ENCODE measurements around the gene INPP5D.
"Not testable (repeated sequence)": the region's sequence is repeated elsewhere in the genome, so short reads cannot be mapped to it uniquely, and the experiment has no call there.

The INPP5D gene

GRCh38 chr2:233049194-233049761 lies 10.9 kb upstream of the INPP5D start:
- no peak overlapping the region for H3K27ac ChIP-seq (ENCODE audit: low read depth, low read length)
- H3K4me3 ChIP-seq (ENCODE audit: low read length): no peak overlapping the region
- no peaks in the 10 kb centered on the region for H3K79me2 ChIP-seq (ENCODE audit: control insufficient read depth, low read length)
- peaks cover 9% of the 10 kb centered on the region for H3K27me3 ChIP-seq (ENCODE audit: control insufficient read depth, low read length)
- no peaks in the 10 kb centered on the region for H3K9me2 ChIP-seq (replicated peaks; ENCODE audit: control insufficient read depth, low read length)
- H3F3A ChIP-seq (ENCODE audit: control insufficient read depth, insufficient read depth): no peaks in the 10 kb centered on the region
- H3K36me3 ChIP-seq (ENCODE audit: control insufficient read depth, low read length): no peaks in the 10 kb centered on the region
- H4K20me1 ChIP-seq (ENCODE audit: control insufficient read depth, insufficient read depth, low read depth, low read length): no peaks in the 10 kb centered on the region
- H3K9me3 ChIP-seq (ENCODE audit: control insufficient read depth, insufficient read depth, low read length): no peaks in the 10 kb centered on the region
- peaks cover 6% of the 10 kb centered on the region; the same call in 1 of the 2 replicates for H3K4me1 ChIP-seq (ENCODE audit: control insufficient read depth, low read length)
- no peak overlapping the region for H3K4me2 ChIP-seq (ENCODE audit: low read length)
- TF ChIP-seq CTCF (IDR thresholded peaks at IDR 0.05; ENCODE audit: low read depth, low read length, poor library complexity, severe bottlenecking) (no peak), EZH2phosphoT487 (IDR thresholded peaks at IDR 0.05; ENCODE audit: borderline replicate concordance, low read length) (no peak)

DNA sequence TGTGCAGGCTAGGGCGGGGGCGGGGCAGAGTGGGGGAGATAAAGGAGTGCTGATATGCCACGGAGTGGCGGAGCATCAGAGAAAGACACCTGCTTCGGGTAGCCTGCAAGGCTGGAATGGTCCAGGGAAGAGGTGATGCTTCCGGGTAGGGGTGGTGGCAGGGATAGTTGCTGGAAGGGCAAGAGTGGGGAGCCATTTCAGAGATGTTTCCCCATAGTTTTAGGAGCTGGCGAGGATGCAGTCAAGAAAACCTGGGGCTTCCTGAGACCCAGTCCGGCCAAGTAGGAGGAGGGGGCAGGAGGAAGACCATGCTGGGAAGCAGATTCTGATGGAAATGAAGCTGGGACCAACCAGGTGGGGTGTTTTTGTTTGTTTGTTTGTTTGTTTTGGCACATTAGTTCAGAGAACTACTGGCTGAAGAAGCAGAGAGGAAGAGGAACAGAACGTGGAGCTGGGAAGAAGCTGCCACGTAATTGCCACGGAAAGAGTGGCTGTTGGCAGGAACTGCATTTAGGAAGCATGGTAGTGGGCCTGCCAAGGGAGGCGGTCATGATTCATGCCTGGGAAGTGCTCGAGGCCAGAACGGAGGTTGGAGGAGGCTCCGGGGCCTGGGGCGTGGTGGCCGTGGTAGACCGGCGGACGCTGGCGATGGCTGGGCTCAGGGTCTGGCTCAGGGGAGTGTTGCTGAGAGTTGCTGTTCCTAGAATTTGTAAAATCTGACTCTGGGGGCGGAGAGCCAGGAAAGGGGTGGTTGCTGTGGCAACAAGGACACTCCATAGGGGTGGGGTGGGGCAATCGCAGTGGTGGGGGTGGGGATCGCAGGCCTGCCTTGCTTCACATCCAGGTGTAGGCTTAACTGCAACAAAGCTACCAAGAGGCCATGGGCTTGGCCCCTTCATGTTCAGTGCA lies 8.6 kb upstream of the INPP5D start:
- Histone ChIP-seq H3F3A (ENCODE audit: control insufficient read depth, insufficient read depth) (no peaks in the 10 kb centered on the region), H3K9me3 (ENCODE audit: control insufficient read depth, insufficient read depth, low read length) (no peaks in the 10 kb centered on the region), H3K4me3 (ENCODE audit: low read length) (no peak overlapping the region), H3K36me3 (ENCODE audit: control insufficient read depth, low read length) (no peaks in the 10 kb centered on the region), H4K20me1 (ENCODE audit: control insufficient read depth, insufficient read depth, low read depth, low read length) (no peaks in the 10 kb centered on the region), H3K27ac (ENCODE audit: low read depth, low read length) (no peak overlapping the region), H3K4me2 (ENCODE audit: low read length) (no peak overlapping the region), H3K27me3 (ENCODE audit: control insufficient read depth, low read length) (peaks cover 12% of the 10 kb centered on the region), H3K4me1 (ENCODE audit: control insufficient read depth, low read length) (peaks cover 6% of the 10 kb centered on the region; the same call in 1 of the 2 replicates), H3K9me2 (replicated peaks; ENCODE audit: control insufficient read depth, low read length) (no peaks in the 10 kb centered on the region), H3K79me2 (ENCODE audit: control insufficient read depth, low read length) (no peaks in the 10 kb centered on the region)
- TF ChIP-seq EZH2phosphoT487 (IDR thresholded peaks at IDR 0.05; ENCODE audit: borderline replicate concordance, low read length) (no peak), CTCF (IDR thresholded peaks at IDR 0.05; ENCODE audit: low read depth, low read length, poor library complexity, severe bottlenecking) (no peak)

DNA sequence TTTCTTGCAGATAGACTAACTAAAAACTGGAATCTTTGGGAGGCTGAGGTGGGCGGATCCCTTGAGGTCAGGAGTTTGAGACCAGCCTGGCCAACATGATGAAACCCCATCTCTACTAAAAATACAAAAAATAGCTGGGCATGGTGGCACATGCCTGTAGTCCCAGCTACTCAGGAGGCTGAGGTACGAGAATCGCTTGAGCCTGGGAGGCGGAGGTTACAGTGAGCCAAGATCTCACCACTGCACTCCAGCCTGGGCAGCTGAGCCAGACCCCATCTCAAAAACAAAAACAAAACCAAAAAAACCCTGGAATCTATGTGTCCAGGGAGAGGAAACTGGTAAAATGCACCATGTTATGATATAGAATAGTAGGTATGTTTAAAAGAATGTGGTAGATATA lies 7.6 kb upstream of the INPP5D start:
- H3K9me2 ChIP-seq (replicated peaks; ENCODE audit: control insufficient read depth, low read length); H3K27ac ChIP-seq (ENCODE audit: low read depth, low read length); H3K79me2 ChIP-seq (ENCODE audit: control insufficient read depth, low read length); H3F3A ChIP-seq (ENCODE audit: control insufficient read depth, insufficient read depth); H3K36me3 ChIP-seq (ENCODE audit: control insufficient read depth, low read length); H4K20me1 ChIP-seq (ENCODE audit: control insufficient read depth, insufficient read depth, low read depth, low read length); H3K9me3 ChIP-seq (ENCODE audit: control insufficient read depth, insufficient read depth, low read length); H3K4me2 ChIP-seq (ENCODE audit: low read length); H3K4me1 ChIP-seq (ENCODE audit: control insufficient read depth, low read length); H3K4me3 ChIP-seq (ENCODE audit: low read length): not testable (repeated sequence)
- H3K27me3 ChIP-seq (ENCODE audit: control insufficient read depth, low read length): peaks cover 12% of the 10 kb centered on the region

All from DOHH2 (cell line).